Fibroblast of pulmonary artery (primary cell): ENCODE results near the gene COX8C.

Source experiments
- DNase-seq: peaks from one replicate; pipeline ENCODE4 v3.0.0-alpha.2; 2010; ENCODE audit warnings: low read depth
- H3K4me3 ChIP-seq: replicated peaks from 2 replicates; pipeline ENCODE4 v1.5.1; 2011; ENCODE audit warnings: low read depth, mild to moderate bottlenecking, control low read depth, low read length, moderate library complexity
- TF ChIP-seq, protein P1 (sequence below): IDR thresholded peaks from 2 replicates; pipeline ENCODE4 v1.5.1; 2011; ENCODE audit warnings: mild to moderate bottlenecking, control low read depth, low read length, inconsistent platforms; ENCODE audit errors: missing control alignments

COX8C gene

DNA sequence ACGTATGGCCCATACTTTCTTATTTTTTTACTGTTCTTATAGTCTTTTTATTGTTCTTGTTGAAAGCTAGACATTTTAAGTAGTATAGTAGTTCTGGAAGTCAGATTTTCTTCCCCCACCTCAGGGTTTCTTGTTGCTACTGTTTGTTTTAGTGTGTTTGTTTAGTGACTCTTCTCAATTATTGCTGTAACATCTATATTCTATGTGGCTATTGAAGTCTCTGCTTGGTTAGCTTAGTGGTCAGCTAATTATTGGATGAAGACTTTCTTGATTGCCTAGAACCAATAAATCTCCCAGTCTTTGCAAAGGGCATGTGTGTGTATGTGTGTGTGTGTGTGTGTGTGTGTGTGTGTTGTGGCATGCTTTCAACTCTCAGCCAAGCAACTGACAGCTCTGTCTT, 49.5 kb downstream of the COX8C start:
- TF ChIP-seq, protein P1, sequence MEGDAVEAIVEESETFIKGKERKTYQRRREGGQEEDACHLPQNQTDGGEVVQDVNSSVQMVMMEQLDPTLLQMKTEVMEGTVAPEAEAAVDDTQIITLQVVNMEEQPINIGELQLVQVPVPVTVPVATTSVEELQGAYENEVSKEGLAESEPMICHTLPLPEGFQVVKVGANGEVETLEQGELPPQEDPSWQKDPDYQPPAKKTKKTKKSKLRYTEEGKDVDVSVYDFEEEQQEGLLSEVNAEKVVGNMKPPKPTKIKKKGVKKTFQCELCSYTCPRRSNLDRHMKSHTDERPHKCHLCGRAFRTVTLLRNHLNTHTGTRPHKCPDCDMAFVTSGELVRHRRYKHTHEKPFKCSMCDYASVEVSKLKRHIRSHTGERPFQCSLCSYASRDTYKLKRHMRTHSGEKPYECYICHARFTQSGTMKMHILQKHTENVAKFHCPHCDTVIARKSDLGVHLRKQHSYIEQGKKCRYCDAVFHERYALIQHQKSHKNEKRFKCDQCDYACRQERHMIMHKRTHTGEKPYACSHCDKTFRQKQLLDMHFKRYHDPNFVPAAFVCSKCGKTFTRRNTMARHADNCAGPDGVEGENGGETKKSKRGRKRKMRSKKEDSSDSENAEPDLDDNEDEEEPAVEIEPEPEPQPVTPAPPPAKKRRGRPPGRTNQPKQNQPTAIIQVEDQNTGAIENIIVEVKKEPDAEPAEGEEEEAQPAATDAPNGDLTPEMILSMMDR = no peak
- no peak overlapping the region for H3K4me3 ChIP-seq
- DNase-seq = no peak
